Astrocyte of the spinal cord (primary cell): Measurements from ENCODE around the gene CRB2.

Experiments used
- DNase-seq: peaks from one replicate; pipeline ENCODE4 v3.0.0; 2011; ENCODE audit warnings: low read depth, low spot score
- H3K4me3 ChIP-seq: 2 replicates; pipeline ENCODE4 v1.5.1; 2011; ENCODE audit warnings: low read depth, mild to moderate bottlenecking, low read length, moderate library complexity
- in situ Hi-C: cut with HindIII; loops from 2 replicates; pipeline ENCODE4 v1.10.0; 2017; ENCODE audit warnings: low sequenced_read_pairs
- TF ChIP-seq, protein P1 (sequence below): IDR thresholded peaks from 2 replicates; pipeline ENCODE4 v1.5.1; 2012; ENCODE audit warnings: low read depth, mild to moderate bottlenecking, low read length, inconsistent platforms

Gene CRB2

DNA sequence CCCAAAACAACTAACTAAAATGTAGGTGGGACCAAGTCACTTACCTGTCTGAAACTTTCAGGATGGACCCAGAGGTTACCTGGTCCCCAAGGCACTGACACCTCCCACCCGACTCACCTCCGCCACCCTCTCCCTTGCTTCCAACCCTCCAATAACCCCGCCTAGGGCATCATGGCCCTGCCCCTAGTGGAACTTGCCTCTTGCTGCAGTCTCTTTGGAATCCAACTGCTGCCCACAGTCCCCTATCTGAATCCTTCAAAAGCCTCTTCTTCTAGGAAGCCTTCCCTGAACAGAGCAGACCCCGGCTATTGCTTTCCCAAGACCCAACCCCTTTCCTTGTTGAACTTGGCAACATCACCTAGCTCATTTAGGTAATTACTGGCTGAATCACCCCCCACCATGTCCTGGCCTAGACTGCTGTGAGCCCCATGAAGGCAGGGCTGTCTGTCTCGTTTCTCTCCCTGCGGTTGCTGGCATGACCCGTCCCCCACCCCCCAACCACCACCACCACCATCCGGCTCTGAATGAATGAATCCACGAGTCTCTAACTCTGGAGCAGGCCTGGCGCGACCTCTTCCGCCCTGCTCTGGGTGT lies 9.4 kb downstream of the CRB2 start:
- in situ Hi-C loops = no loop called here
- no peak overlapping the region for H3K4me3 ChIP-seq
- TF ChIP-seq, protein P1, sequence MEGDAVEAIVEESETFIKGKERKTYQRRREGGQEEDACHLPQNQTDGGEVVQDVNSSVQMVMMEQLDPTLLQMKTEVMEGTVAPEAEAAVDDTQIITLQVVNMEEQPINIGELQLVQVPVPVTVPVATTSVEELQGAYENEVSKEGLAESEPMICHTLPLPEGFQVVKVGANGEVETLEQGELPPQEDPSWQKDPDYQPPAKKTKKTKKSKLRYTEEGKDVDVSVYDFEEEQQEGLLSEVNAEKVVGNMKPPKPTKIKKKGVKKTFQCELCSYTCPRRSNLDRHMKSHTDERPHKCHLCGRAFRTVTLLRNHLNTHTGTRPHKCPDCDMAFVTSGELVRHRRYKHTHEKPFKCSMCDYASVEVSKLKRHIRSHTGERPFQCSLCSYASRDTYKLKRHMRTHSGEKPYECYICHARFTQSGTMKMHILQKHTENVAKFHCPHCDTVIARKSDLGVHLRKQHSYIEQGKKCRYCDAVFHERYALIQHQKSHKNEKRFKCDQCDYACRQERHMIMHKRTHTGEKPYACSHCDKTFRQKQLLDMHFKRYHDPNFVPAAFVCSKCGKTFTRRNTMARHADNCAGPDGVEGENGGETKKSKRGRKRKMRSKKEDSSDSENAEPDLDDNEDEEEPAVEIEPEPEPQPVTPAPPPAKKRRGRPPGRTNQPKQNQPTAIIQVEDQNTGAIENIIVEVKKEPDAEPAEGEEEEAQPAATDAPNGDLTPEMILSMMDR = peak; percentile 21
- DNase-seq = no peak

DNA sequence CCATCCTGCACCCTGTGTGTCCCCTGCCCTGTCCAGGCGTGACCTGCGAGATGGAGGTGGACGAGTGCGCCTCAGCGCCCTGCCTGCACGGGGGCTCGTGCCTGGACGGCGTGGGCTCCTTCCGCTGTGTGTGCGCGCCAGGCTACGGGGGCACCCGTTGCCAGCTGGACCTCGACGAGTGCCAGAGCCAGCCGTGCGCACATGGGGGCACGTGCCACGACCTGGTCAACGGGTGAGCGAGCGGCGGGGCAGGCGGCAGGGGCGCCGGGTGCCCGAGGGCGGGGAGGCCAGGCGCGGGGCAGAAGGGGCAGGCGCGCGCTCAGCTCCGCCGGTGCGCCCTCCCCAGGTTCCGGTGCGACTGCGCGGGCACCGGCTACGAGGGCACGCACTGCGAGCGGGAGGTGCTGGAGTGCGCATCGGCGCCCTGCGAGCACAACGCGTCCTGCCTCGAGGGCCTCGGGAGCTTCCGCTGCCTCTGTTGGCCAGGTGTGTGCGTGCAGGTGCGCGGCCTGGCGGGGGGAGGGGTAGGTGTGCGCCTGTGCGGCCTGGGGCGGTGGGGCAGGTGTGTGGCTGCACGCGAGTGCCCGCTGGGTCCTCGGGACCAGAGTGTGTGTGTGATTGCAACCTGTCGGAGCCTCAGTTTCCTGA lies 10.0 kb downstream of the CRB2 start:
- in situ Hi-C loops = no loop called here
- TF ChIP-seq, protein P1 = no peak
- DNase-seq = no peak
- no peak overlapping the region for H3K4me3 ChIP-seq

DNA sequence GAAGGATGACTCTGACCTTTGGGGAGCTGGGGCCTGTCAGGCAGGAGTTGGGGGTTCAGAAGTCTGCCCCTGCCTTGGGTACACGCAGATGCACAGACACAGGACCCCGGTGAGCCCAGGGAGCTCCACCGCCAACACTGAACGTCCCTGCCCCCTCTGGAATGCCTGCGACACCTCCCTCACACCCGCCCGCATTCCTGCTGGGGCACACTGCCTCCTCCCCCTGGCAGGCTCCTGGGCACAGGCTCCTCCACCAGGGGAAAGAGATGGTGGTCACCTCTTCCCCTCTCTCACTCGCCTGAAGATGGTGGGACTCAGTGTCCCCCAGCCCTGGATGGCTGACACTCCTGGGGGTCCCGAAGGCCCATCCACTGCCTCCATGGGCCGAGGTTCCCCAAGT lies 12.0 kb downstream of the CRB2 start:
- in situ Hi-C loops = no loop called here

DNA sequence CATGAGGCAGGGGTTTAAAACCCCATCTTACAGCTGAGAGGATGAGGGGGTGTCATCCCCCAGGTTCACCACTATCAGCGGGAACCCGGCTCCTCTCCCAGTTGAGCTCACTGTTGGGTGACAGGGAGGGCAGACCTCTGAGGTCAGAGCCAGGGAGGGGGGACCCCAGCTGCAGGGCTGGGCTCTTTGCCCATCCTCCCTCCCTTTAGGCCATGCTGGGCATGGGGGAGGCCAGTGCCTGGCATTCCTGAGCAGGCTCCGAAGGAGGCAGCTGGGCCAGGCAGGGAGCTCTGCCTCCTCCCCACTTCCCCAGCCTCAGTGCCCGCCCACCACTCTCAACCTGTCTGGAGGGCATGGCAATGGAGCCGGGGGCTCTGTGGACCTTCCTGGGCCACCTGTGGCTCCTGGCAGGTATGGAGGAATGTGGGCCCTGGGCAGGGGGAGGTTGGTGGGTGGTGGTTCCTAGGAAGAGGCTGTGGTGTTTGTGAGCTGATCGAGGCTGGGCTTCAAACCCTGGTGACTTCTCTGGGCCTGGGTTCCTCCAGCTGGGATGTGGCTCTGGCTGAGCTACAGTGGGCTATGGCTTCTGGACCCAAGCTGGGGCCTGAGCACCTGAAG lies 12.6 kb downstream of the CRB2 start:
- TF ChIP-seq, protein P1 = no peak
- in situ Hi-C loops = no loop called here
- no peak overlapping the region for H3K4me3 ChIP-seq
- DNase-seq = no peak

More for the DNA sequence above, 12.0 kb downstream of the CRB2 start:
- DNase-seq = no peak
- TF ChIP-seq, protein P1 = no peak
- H3K4me3 ChIP-seq = no peak overlapping the region

DNA sequence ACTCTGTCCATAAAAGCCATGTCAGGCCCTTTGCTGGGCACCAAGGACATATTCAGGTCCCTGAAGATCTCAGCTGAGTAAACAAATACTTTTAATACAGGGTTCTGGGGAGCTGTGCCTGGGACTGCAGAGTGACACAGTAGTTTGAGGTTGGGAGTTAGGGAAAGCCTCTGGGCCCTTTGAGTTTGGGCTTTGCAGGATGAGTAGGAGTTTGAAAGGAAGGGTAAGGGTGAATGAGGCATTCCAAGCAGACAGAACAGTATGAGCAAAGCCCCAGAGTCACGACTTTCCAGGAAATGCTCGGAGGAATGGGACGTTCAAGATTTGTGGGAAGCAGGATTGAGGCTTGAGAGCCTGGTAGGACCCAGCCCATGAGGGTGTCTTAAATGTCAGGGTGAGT lies 13.3 kb downstream of the CRB2 start:
- H3K4me3 ChIP-seq = no peak overlapping the region
- in situ Hi-C loops = no loop called here
- DNase-seq = no peak
- TF ChIP-seq, protein P1 = no peak

DNA sequence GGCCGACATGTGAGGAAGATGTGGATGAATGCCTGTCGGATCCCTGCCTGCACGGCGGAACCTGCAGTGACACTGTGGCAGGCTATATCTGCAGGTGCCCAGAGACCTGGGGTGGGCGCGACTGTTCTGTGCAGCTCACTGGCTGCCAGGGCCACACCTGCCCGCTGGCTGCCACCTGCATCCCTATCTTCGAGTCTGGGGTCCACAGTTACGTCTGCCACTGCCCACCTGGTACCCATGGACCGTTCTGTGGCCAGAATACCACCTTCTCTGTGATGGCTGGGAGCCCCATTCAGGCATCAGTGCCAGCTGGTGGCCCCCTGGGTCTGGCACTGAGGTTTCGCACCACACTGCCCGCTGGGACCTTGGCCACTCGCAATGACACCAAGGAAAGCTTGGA lies 14.1 kb downstream of the CRB2 start:
- TF ChIP-seq, protein P1 = no peak
- in situ Hi-C loops = no loop called here
- H3K4me3 ChIP-seq = no peak overlapping the region
- no peak for DNase-seq
